GM12872 (cell line): ENCODE measurements around the gene SCARB2.
A peak's percentile ranks its signal among the peaks of the same experiment; 100 is the strongest.

Source experiments
- CTCF ChIP-seq: IDR thresholded peaks from 3 replicates; pipeline ENCODE4 v1.5.1; 2011; ENCODE audit warnings: low read depth, mild to moderate bottlenecking, low read length, moderate library complexity; ENCODE audit not compliant: insufficient read depth

The SCARB2 gene

GRCh38 chr4:76182463-76182862, 31.2 kb downstream of the SCARB2 start:
- TF ChIP-seq CTCF = no peak

GRCh38 chr4:76179398-76180318, 34.0 kb downstream of the SCARB2 start:
- peak; percentile 88 for TF ChIP-seq CTCF

- no peak for TF ChIP-seq CTCF
Observed at GRCh38 chr4:76178296-76178695, 35.3 kb downstream of the SCARB2 start.

GRCh38 chr4:76177709-76178108, 35.9 kb downstream of the SCARB2 start:
- no peak for TF ChIP-seq CTCF

- no peak for TF ChIP-seq CTCF
Observed at GRCh38 chr4:76175336-76175735, 38.3 kb downstream of the SCARB2 start.

- no peak for TF ChIP-seq CTCF
Observed at GRCh38 chr4:76174216-76174615, 39.4 kb downstream of the SCARB2 start.

- TF ChIP-seq CTCF = no peak
Observed at GRCh38 chr4:76168688-76169087, 44.9 kb downstream of the SCARB2 start.
